Cardiac fibroblast (primary cell): ENCODE measurements around the gene GALR1.
"Not testable (repeated sequence)": the region's sequence is repeated elsewhere in the genome, so short reads cannot be mapped to it uniquely, and the experiment has no call there.

Experiments
- DNase-seq, 2 donors: peaks; one replicate each; pipeline versions ENCODE4 v3.0.0 to v3.0.0-alpha.2; 2010; ENCODE audit warnings: low read depth in 2 of 2
- H3K4me3 ChIP-seq, 2 donors: replicated peaks in 1 of 2; 1 replicate in 1 of 2; 2 replicates in 1 of 2; pipeline ENCODE4 v1.5.1; 2011; ENCODE audit warnings: low read depth in 2 of 2, low read length in 2 of 2, mild to moderate bottlenecking in 2 of 2, moderate library complexity in 1 of 2
- CTCF ChIP-seq: IDR thresholded peaks from one replicate; pipeline ENCODE4 v1.5.1; 2011; ENCODE audit warnings: low read depth, mild to moderate bottlenecking, low read length, inconsistent platforms

Gene GALR1

GRCh38 chr18:77222464-77222863, 27.2 kb upstream of the GALR1 start:
- TF ChIP-seq CTCF, result no peak
- DNase-seq, result no peak
- no peak overlapping the region for H3K4me3 ChIP-seq

GRCh38 chr18:77223221-77223639, 26.4 kb upstream of the GALR1 start:
- no peak for DNase-seq
- H3K4me3 ChIP-seq, result no peak overlapping the region
- no peak for TF ChIP-seq CTCF

- H3K4me3 ChIP-seq, result no peak overlapping the region
- peak; percentile 51 to 58 for DNase-seq
- no peak for TF ChIP-seq CTCF
Measured at GRCh38 chr18:77223653-77224052, 26.0 kb upstream of the GALR1 start.

GRCh38 chr18:77230645-77231044, 19.0 kb upstream of the GALR1 start:
- H3K4me3 ChIP-seq, result no peak overlapping the region
- DNase-seq, result no peak
- no peak for TF ChIP-seq CTCF

GRCh38 chr18:77234504-77235365, 14.9 kb upstream of the GALR1 start:
- no peak for DNase-seq
- H3K4me3 ChIP-seq, result no peak overlapping the region
- no peak for TF ChIP-seq CTCF

- not testable (repeated sequence) for DNase-seq, H3K4me3 ChIP-seq
Measured at GRCh38 chr18:77239285-77239684, 10.4 kb upstream of the GALR1 start.

GRCh38 chr18:77248873-77249568, 627 bp upstream of the GALR1 start:
- peak in 1 of 2 donors; percentile 19 for DNase-seq
- peak overlapping the region; percentile 29 to 43 for H3K4me3 ChIP-seq
- TF ChIP-seq CTCF, result no peak
